NCI-H345 (cell line): ENCODE results near the gene OPCML.

Experiments
- DNase-seq: peaks from one replicate; lab custom pipeline; 2025; lab: John Stamatoyannopoulos, UW

The OPCML gene

DNA sequence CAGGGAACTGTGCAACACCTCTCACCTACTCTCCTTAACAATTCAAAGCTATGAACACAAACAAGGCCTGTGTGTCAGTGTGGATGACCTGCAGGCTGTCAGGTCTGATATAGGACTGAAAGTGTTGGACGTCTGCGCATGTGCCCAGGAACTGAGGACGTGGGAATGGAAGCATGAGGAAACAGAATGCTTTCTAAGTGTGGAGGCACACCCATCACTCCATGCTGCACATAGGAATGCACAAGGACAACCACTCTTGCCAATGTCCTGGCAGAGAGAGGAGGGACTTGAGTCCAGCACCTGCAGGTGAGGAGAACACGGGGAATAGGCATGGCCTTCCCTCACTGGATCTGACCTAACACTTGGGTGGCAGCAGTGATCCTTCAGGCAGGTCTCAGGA, 874.3 kb downstream of the OPCML start:
- DNase-seq, result no peak

DNA sequence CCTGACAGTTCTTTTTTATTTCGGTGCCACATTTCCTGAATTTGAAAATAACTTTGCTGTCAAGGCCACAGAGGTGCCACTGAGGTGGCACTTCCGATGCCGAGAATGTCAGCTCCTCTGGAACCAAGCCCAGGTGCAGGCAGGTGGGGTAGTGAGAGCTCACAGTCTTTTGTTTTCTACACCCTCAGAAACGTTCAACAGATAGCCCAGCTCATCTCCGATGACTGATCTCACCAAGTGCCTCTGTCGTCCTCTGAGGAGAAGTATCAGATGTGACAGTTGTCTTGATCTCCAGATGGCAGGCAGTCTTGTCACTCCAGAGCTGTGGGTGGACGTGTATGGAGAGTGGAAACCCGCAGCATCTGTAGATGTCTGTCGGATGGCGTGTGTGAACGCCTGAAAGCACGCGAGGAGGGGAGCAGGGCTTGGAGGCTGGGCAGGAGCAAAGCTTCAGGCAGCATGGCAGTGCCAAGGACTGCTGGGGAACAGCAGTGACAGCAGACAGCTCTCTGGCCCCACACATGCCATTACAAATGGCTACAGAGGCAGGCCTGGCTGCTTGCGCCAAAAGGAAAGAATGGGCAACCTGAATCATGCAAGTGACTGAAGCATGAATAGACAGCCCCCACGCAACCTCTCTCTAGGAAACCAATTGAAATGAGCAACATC, 877.0 kb downstream of the OPCML start:
- peak; percentile 6 for DNase-seq

DNA sequence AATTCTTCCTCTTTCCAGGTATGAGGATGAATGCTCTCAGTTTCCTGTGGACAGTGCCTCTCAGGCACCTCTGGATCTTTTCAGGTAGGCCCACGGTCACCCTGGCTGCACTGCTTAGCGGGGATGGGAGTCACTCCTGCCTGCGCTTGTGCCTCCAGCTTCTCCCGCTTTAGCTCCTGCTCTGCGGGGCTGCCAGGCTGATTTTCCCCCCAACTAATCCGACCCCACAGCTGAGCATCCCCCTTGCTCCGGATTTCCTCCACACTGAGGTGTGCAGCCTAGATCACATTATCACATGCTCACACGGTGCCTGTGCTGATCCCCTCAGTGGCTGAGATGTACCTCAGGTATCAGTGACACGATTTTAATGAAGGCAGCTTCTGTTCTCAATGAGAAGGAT, 879.1 kb downstream of the OPCML start:
- no peak for DNase-seq

DNA sequence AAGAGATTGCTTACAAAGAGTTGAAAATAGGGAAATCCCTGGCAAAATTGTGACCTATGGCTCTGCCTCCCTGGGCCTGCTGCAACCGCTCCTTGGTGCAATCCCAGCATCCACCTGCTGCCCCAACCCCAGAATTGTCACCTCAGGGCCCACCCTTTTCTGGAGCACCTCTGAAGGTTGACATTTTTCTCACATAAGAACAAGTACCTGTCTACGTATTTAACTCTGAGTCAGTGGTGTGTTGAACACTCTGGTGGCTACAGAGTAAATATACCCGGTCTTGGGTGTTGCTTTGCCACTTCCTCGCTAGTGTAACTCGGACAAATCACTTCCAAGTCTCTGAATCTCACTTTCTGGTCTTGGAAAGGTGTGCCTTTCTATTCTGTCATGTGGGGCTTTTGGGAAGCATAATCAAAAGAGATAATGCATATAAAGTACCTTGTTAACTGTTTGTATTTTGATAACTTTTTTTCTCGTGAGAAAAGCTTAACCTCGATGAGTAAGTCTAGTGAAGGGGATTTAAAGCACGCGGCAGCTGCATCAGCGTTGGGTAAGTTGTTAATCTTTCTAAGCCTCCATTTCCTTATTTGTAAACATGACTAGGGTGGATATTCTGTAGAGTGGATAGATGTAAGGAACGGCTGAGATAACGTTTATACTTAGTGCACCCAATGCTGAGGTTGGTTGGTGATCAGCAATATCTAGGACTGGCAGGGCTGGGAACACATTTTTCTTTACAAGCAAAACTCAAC, 881.2 kb downstream of the OPCML start:
- no peak for DNase-seq

DNA sequence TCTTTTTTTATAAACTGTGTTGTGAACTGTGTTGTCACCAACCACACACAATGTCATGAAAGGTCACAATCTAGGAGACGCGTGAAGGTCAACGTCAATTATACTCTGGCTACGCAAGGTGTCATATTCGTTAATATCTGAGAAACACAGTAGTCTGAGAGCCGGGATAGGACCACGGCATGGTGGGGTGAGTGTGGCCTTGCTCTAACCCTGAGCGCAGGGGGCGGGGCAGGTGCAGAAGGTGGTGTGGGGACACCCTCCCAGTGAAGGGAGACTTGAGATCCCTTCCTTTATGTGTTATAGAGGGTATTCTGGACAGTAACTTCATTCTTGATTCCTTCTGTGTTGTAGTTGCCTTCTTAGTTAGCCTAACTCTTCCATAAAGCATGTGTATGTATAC, 883.0 kb downstream of the OPCML start:
- no peak for DNase-seq

DNA sequence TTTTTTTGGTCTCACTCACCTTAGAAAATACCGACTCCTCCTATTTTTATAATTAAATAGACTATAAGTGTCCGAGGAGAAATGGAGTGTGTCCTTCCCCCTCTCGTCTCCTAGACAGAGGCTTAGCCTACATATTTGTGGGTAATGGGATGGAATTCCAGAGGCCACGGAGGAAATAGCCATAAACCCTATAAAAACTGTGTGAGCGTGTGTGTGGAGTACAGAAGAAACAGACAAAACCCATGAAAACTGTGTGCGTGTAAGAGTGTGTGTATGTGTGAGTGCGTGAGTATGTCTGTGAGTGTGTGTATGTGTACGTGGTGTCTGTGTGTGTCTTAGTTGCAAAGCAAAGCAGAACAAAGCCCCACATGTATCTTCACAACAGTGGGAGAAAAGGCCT, 883.5 kb downstream of the OPCML start:
- no peak for DNase-seq

DNA sequence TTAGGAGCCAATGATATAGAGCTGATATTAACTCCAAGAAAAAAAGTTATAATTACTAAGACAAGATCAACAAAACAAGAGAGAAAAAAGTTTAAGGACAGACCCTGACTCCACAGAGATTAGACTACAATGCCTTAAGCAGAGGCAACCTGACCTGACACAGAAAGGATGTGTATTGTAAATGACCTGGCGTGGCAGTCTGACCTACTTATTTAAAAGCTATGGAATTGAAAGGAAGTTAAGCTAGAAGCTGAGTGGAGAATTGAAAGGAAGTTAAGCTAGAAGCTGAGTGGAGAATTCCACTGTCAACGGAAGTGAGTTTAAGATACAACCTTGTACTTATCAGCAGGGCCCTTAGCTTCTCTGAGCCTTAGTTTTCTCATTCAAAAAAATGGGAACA, 885.4 kb downstream of the OPCML start:
- DNase-seq, result no peak

DNA sequence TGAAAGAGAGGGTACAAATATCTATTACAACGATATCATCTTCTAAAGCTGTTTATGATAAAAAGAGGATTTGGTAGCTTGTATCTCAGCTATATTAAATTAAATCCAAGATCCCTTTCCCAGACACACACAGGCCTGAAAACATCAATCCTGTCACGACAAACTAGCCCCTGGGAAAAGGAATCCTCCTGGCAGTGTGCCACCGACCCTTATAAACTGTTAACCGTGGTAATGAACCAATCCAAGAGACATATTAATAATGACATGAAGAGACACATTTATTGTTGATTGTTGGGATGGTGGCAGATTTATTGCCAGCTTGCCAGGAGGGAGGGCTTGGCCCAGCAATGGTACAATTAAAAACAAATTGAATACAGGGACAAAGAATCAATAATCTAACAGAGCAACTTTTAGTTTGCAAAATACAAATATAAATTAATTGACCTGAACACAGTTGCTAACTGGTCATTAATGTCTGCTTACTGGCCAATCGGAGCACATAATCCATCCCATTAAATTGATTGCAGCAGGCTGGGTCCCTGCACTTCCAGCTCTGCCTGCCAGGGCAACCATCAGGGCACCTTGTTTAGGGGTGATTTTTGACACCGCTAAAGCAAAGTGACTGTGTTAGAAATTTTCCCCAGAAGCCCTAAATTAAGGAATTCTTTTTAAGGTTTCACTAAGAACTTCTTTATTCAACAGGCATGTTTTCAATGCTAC, 887.6 kb downstream of the OPCML start:
- peak; percentile 47 for DNase-seq

DNA sequence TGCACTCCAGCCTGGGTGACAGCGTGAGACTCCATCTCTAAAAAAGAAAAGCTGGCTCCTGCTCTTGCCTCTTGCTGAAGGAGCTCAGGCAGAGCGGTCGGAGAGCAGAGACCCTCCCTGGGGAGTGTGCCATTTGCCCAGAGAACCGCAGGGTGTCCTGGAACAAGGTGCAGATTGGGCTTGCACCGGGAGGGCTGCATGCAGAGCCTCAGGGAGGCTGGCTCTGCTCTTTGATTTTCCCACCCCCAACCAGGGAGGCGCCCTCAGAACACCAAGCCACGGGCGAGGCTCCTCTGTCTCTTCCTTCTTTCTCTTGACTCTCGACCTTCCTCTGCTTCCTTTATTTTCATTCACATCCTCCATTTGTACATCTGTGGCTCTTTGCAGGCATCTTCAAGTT, 889.1 kb downstream of the OPCML start:
- DNase-seq, result peak; percentile 56

DNA sequence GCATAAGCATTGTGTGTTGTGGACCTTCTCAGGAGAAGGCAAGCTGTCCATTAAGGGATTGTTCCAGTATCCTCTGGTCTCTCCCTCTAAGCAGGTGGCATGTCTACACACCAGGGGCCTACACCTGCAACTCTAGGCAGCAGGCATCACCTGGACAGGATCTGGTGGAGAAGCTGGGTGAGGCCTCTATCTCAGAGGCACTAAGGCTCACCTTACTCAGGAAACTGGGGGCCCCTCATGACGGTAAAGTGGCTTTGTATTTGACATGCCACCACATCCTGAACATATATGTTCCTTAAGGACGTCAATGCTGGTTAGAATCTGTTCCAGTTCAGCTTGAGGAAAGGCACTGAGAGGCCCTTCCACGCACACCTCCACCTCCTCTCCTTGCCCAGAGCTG, 891.3 kb downstream of the OPCML start:
- no peak for DNase-seq

DNA sequence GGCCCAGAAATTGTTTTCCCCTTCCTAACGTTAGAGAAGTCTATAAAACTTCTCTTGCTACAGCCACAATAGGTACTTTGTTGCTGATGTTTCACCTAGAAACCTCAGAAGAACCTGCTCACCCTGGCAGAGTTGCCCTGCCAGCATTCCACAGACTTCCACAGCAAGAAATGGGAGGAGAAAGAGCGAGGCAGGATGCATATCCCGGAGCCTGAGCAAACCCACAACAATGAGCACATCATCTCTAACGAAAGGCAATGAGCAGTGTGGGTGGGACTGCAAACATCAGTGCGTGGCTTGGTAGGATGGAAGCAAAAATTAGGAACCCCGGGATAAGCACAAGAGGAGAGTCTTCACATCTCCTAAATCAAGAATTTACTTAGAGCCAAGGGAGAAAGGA, 892.3 kb downstream of the OPCML start:
- DNase-seq, result no peak

DNA sequence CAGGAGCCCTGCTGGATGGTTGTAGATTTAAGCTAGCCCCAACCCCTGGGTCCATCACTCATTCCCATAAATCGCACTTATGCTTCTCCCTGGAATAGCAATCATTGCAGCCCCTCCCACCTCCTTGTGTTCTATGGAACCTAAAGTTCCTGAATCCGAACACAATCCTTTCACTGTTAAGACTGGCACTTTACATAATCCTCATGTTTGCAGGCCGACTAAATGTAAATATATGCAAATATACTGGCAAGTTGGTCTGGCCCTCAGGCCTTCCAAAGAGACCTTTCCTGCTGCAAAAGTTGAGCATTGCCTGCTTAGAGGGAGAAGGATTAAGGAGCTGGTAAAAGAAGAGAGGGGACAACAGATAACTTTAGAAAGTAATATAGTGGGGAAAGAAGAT, 892.9 kb downstream of the OPCML start:
- DNase-seq, result no peak

DNA sequence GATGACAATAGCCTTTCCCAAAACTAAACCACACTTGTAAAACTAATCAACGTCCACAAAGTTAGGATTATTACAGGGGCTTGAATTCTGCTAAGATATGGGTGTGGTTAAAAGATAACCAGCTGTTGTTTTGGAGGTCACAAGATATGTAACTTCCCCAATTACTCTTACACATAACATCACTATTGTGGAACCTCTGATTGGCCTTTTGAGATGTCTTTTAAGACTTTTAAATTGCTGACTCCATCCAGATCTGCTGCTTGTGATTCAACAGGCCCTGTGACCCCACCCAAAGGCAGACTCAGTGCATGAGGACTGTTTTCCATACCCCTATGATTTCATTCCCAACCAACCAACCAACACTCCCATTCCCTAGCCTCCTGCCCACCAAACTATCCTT, 893.9 kb downstream of the OPCML start:
- no peak for DNase-seq

DNA sequence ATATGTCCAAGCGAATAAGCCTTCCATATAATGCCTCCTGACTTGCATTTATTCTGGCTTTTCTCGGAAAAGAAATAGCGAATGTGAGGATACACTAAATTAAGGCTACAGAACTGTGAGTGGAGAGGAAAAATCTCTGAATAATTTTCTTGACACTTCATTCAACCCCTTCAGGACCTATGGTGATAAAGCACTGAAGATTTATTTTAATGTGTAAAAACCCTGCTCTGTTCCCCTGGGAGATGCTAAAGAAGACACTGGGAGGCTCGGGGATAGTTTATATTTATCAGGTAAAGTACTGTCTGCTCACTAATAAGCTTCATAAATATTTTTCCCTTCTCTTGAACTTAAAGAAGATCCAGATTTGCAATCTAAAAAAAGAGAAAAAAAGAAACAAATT, 895.8 kb downstream of the OPCML start:
- DNase-seq, result no peak

DNA sequence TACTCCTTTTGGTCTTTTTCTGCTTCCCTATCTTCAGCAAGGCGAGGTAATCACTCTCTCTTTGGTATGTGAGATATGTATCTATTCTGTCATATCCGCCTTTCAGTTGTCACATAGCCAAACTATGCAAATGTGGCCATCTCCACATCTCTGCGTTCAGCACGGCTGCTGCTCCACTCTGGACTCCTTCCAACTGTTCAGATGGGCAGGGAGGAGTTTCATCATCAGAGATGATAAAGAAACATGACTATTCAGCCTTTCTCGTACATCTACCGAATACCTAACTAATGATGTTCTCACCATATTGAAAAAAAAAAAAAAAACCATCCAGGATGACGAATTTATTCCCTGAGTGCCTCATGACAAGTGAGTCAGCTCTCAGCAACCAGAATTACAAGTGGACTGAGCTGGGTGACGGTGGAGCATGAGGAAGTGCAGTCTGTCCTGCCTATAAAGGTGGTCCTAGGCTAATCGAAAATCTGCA, 899.6 kb downstream of the OPCML start:
- DNase-seq, result peak; percentile 38

DNA sequence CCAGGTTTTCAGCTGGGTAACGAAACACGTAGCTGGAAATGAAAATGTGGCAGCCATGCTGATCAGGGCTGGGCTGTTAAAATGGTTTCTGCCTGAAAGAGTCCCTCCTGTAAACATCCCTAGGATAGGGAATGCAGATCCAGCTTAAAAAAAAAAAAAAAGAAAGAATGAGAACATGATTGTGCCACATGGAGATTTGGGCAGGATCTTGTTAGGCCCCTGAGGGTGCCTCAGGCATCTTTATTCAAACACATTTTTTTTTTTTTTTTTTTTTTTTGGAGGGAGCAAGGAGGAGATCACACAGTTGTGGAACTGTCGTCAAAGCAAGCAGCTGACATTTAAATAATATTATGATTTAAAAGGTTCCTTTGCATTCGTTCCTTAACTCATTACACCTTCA, 900.3 kb downstream of the OPCML start:
- no peak for DNase-seq

DNA sequence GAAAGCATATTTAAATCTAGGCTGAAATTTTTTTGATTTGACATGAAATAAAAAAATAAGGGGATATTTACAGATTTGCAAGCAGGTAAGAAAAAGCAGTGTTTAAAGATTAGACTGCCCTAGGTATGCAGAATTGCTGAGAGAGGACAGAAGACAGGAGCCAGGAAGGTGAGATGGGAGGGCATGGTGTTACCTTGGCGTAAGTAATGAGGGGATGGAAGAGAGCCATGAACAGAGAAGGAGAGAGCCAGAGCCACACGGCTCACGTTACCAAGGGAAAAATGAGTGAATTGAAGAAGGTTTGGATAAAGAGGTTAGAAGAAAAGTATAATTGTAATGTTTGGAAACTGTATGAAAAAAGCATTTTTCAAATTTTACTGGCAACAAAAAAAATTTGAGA, 904.3 kb downstream of the OPCML start:
- no peak for DNase-seq

DNA sequence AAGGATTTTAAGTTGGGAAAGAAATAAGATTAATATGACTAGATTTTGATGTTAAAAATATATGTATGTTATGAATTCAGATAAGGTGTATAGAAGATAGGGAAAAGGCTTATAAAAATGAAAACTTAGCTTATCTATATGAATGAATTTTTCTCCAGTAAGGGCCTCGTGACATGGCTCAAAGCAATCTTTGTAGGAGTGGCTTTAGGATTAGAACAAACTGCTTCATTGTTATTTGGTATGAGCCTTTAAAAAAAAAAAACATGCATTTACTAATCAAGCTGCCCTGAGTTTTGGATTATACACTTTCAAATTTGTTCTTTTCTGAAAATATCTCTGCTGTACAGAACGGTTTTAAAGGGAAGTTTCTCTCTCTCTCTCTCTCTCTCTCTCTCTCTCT, 905.9 kb downstream of the OPCML start:
- DNase-seq, result no peak

DNA sequence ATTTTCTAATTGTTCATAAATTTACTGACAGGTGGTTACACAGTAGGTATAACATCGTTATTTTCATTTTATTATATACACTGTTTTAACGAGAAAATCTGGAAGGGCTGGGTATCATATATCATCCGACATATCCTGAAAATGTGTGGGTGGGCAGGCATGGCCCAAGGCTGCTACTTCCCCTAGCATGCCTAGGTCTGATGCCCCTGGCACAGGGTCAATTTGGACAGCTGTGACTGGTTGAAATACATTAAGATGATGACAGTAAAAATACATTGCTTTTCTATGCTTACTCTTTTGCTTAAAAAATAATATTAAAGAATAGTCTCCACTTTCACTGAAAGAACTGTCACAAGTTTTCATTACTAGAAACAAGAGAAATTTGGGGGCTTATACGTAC, 908.8 kb downstream of the OPCML start:
- no peak for DNase-seq

DNA sequence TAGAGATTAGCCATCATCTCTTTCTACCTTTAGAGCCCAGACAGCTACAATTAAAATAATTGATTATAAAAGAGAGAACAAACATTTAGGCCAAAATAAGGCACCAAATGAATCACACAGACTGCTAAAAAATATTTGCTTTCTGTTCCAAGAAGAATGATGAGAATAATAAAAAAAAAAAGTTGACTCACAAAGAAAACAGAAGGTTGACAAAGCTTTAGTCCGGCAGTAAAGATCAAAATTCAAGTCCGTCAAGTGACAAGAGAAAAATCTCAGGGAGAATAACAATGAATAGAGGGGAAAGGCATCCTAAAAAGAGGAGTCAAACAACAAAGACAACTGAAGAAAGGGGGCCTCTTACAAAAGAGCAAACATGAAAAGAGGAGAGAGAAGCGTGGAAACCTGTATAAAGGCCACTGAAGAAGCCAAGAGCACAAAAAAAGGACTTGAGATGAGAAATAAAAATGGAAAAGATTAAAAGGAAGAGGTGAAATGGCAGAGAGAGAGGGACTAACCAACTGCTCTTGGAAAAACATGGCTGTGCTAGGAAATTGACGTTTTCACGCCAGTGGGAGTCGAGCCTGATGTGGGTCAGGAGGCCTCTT, 910.2 kb downstream of the OPCML start:
- DNase-seq, result no peak

DNA sequence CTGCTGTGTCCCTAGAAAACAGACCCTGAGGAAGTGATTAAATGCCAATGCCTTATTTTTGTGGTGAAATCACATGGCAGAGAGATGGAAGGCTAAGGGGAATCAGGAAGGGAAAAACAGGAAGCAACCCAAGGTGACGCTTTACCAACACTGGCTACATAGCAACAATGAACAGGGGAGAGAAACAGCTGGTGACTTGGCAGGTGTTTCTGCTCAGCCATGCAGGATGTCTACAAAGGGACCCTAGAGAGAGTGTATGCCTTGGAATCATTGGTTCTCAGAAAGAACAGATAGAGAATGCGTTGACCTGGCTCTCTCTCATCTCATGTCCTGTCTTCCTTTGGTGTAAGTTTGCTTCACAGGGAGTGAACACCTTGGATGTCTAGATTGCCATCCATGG, 911.9 kb downstream of the OPCML start:
- DNase-seq, result peak; percentile 61

DNA sequence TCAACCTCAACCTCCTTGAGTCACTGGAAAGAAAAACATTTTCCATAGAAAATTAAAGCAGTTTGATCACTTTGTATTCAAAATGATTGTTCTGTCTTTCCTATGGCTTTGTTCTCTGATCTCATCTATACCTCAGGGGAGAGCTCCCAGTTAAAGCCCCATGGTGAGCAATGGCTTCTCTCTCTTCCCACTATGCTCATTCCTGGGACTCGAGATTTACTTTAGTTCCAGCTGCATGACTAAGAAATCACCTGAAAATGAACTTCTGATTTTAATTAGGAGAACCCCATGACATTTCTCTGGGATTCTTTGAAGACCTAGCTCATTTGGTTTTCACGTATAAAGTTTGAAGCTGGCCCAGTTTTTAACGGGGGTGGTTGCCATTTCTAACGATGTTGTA, 921.5 kb downstream of the OPCML start:
- no peak for DNase-seq

DNA sequence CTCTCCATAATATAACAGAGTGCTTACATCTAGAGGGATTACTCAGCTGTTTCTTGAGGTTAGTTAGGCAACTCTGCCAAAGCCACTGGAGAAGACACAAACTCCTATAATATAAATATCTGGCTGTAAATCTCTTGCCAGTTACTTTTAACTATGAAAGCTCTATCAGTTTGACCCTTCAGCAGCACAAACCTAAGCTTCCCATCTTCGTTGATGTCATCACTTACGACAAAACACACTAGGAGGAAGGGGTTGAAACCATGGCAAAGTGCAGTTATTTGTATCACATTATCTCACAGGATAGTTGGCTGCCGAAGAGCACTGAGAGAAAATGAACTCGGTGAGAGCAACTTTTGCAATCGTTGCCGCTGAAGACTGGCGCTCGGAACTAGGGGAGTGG, 922.1 kb downstream of the OPCML start:
- no peak for DNase-seq
